K562 (cell line): ENCODE data around the gene PARD3.

Experiments
- CEBPB ChIP-seq: fragments of 450-650 bp; IDR thresholded peaks from 2 replicates; pipeline ENCODE4 v1.6.1; 2016; ENCODE audit warnings: missing genetic modification characterization, missing compliant biosample characterization
- CTCF ChIP-seq, 3 experiments: IDR thresholded peaks in 2 of 3; conservative IDR thresholded peaks in 1 of 3; 2 replicates each; pipeline ENCODE4 v1.5.1; 2011 to 2012; ENCODE audit warnings: low read length in 3 of 3, mild to moderate bottlenecking in 3 of 3, control low read depth in 2 of 3, improper control_type of control experiment in 1 of 3, inconsistent platforms in 1 of 3, low read depth in 1 of 3, mixed read lengths in 1 of 3, moderate library complexity in 1 of 3; ENCODE audit not compliant: insufficient read depth in 2 of 3
- MAZ ChIP-seq, 2 experiments: fragments of 450-650 bp in 1 of 2; sonication (generic) in 1 of 2; formaldehyde crosslinking; IDR thresholded peaks in 1 of 2; conservative IDR thresholded peaks in 1 of 2; 2 replicates each; pipeline versions ENCODE4 v1.4.0 to v1.5.0; 2020; ENCODE audit warnings: mild to moderate bottlenecking in 1 of 2, missing genetic modification reagents in 1 of 2
- MTF1 ChIP-seq: fragments of 250-450 bp; sonication (Bioruptor Pico); IDR thresholded peaks from 2 replicates; pipeline ENCODE4 v1.9.0; 2021; ENCODE audit warnings: moderate library complexity, mild to moderate bottlenecking, inconsistent platforms, borderline replicate concordance
- NR2C2 ChIP-seq, 2 experiments: fragments of 200-800 bp in 1 of 2; sonication (Bioruptor generic) in 1 of 2; sonication (generic) in 1 of 2; formaldehyde crosslinking in 1 of 2; IDR thresholded peaks; 2 replicates each; pipeline versions ENCODE4 v1.6.1 to v1.8.0; 2016 to 2022; ENCODE audit warnings: mild to moderate bottlenecking in 1 of 2, missing compliant biosample characterization in 1 of 2, missing genetic modification characterization in 1 of 2, missing genetic modification reagents in 1 of 2
- RCOR1 ChIP-seq, 2 experiments: IDR thresholded peaks; 2 replicates each; pipeline ENCODE4 v1.6.1; 2012; ENCODE audit warnings: low read depth in 2 of 2, low read length in 2 of 2, borderline replicate concordance in 1 of 2, improper control_type of control experiment in 1 of 2
- REST ChIP-seq, 2 experiments: fragments of 450-650 bp; formaldehyde crosslinking in 1 of 2; IDR thresholded peaks; 2 replicates each; pipeline versions ENCODE4 v1.4.0 to v1.6.1; 2014 to 2020; ENCODE audit warnings: mild to moderate bottlenecking in 2 of 2, borderline replicate concordance in 1 of 2, low read depth in 1 of 2
- SIN3A ChIP-seq, 2 experiments: fragments of 150-350 bp in 1 of 2; IDR thresholded peaks; 2 replicates each; pipeline ENCODE4 v1.6.1; 2011 to 2016; ENCODE audit warnings: borderline replicate concordance in 2 of 2, low read depth in 2 of 2, low read length in 2 of 2, mild to moderate bottlenecking in 2 of 2, moderate library complexity in 2 of 2; ENCODE audit not compliant: control insufficient read depth in 1 of 2
- XRCC3 ChIP-seq: fragments of 450-650 bp; IDR thresholded peaks from 2 replicates; pipeline ENCODE4 v1.6.1; 2017; ENCODE audit warnings: mild to moderate bottlenecking, moderate library complexity
- YY1 ChIP-seq, 3 experiments: IDR thresholded peaks; 2 replicates each; pipeline ENCODE4 v1.6.1; 2011; ENCODE audit warnings: low read length in 2 of 3, mild to moderate bottlenecking in 2 of 3, moderate library complexity in 2 of 3, borderline replicate concordance in 1 of 3, control low read depth in 1 of 3, low read depth in 1 of 3; ENCODE audit not compliant: insufficient read depth in 3 of 3, insufficient replicate concordance in 2 of 3, control insufficient read depth in 1 of 3, insufficient read length in 1 of 3; ENCODE audit errors: extremely low read depth in 1 of 3

- TF ChIP-seq MAZ (CRISPR knock-in tag; conservative IDR thresholded peaks at IDR 0.05 in 1 of 2, IDR thresholded peaks at IDR 0.05 in 1 of 2) = no peak
- no peak for TF ChIP-seq RCOR1 (IDR thresholded peaks at IDR 0.05; ENCODE audit: borderline replicate concordance in 1 of 2, low read depth in 2 of 2, low read length in 2 of 2)
- TF ChIP-seq CTCF (IDR thresholded peaks at IDR 0.05 in 2 of 3, conservative IDR thresholded peaks at IDR 0.05 in 1 of 3; ENCODE audit: insufficient read depth in 2 of 3, low read depth in 1 of 3, low read length in 3 of 3) = no peak
- no peak for TF ChIP-seq XRCC3
- no peak for TF ChIP-seq NR2C2 (CRISPR knock-in tag; IDR thresholded peaks at IDR 0.05)
- no peak for TF ChIP-seq NR2C2 (tag; IDR thresholded peaks at IDR 0.05)
- TF ChIP-seq REST (IDR thresholded peaks at IDR 0.05; ENCODE audit: borderline replicate concordance) = no peak
- TF ChIP-seq REST (CRISPR knock-in tag; IDR thresholded peaks at IDR 0.05; ENCODE audit: low read depth) = no peak
- TF ChIP-seq SIN3A (IDR thresholded peaks at IDR 0.05; ENCODE audit: borderline replicate concordance in 2 of 2, control insufficient read depth in 1 of 2, low read depth in 2 of 2, low read length in 2 of 2) = no peak
- no peak for TF ChIP-seq CEBPB (tag)
- no peak for TF ChIP-seq MTF1 (CRISPR knock-in tag)
- TF ChIP-seq YY1 (IDR thresholded peaks at IDR 0.05; ENCODE audit: borderline replicate concordance in 1 of 3, control insufficient read depth in 1 of 3, extremely low read depth in 1 of 3, insufficient read depth in 3 of 3, insufficient read length in 1 of 3, insufficient replicate concordance in 2 of 3, low read depth in 1 of 3, low read length in 2 of 3) = no peak
Measured at GRCh38 chr10:34812771-34813170, 2.3 kb downstream of the PARD3 start.
